Endothelial cell of umbilical vein (primary cell): ENCODE results near the gene KIAA1755. TPM values are rescaled to one million over a fixed set of nuclear protein-coding genes. Genes with fewer than 3 reads are reported as not detected.

ENCODE experiments used
- BruUV-seq: library from RNA; stranded (reverse); fragments of 400-500 nt; replicated peaks from 2 replicates; lab custom pipeline; 2021; lab: Mats Ljungman, UMichigan
- CTCF ChIA-PET: fragments of 300-600, 350-600 bp; sonication (Branson Sonifier 250); formaldehyde crosslinking; loops from one replicate; lab custom pipeline; 2021; ENCODE audit warnings: antibody characterized with exemption, inconsistent platforms; lab: Charles Lee
- POLR2A ChIA-PET: fragments of 300-600, 350-600 bp; sonication (Branson Sonifier 250); formaldehyde crosslinking; loops from one replicate; lab custom pipeline; 2021; ENCODE audit warnings: antibody characterized with exemption, inconsistent platforms; lab: Charles Lee
- DNase-seq: peaks from one replicate; pipeline ENCODE4 v3.0.0-alpha.2; 2011; ENCODE audit warnings: low read depth, low spot score
- FAIRE-seq: peaks from 2 replicates; lab custom pipeline; 2011; peaks lifted over from hg19 to GRCh38; lab: Jason Lieb, UNC
- H2AFZ ChIP-seq: 2 replicates; pipeline ENCODE4 v1.6.0; 2012; ENCODE audit warnings: low read depth, low read length, control low read depth, inconsistent platforms
- H3K27ac ChIP-seq: 2 replicates; pipeline ENCODE4 v1.5.1; 2011; ENCODE audit warnings: low read depth, mild to moderate bottlenecking, control low read depth, low read length, moderate library complexity; ENCODE audit not compliant: insufficient read depth
- H3K27me3 ChIP-seq, 2 experiments: 2 replicates each; pipeline versions ENCODE4 v1.6.0 to v1.6.1; 2011; ENCODE audit warnings: low read length in 2 of 2, mixed read lengths in 1 of 2; ENCODE audit not compliant: control insufficient read depth in 2 of 2, insufficient read depth in 2 of 2
- H3K36me3 ChIP-seq, 2 experiments: 2 replicates in 1 of 2; 3 replicates in 1 of 2; pipeline ENCODE4 v1.5.1; 2011; ENCODE audit warnings: low read length in 2 of 2, mild to moderate bottlenecking in 1 of 2, moderate library complexity in 1 of 2; ENCODE audit not compliant: control insufficient read depth in 2 of 2, insufficient read depth in 2 of 2; ENCODE audit errors: extremely low read depth in 1 of 2
- H3K4me1 ChIP-seq: 3 replicates; pipeline ENCODE4 v1.5.1; 2011; ENCODE audit warnings: mild to moderate bottlenecking, low read length; ENCODE audit not compliant: control insufficient read depth, insufficient read depth; ENCODE audit errors: extremely low read depth
- H3K4me2 ChIP-seq: 2 replicates; pipeline ENCODE4 v1.6.1; 2011; ENCODE audit warnings: low read length, control low read depth, mixed read lengths; ENCODE audit not compliant: insufficient read depth
- H3K4me3 ChIP-seq, 3 experiments: fragments of 200-600 bp in 1 of 3; sonication (generic), shearing (Covaris generic) in 1 of 3; replicated peaks in 1 of 3; 2 replicates each; pipeline ENCODE4 v1.5.1; 2011 to 2016; ENCODE audit warnings: control low read depth in 3 of 3, low read length in 3 of 3, mild to moderate bottlenecking in 2 of 3, inconsistent platforms in 1 of 3, low read depth in 1 of 3, moderate library complexity in 1 of 3; ENCODE audit not compliant: insufficient read depth in 1 of 3
- H3K79me2 ChIP-seq: 2 replicates; pipeline ENCODE4 v1.6.0; 2012; ENCODE audit warnings: low read length, inconsistent platforms; ENCODE audit not compliant: control insufficient read depth, insufficient read depth
- H3K9ac ChIP-seq: replicated peaks from 2 replicates; pipeline ENCODE3; 2011; ENCODE audit warnings: low read length, control low read depth; ENCODE audit not compliant: insufficient read depth; ENCODE audit errors: extremely low read depth
- H3K9me1 ChIP-seq: replicated peaks from 3 replicates; pipeline ENCODE4 v1.6.0; 2011; ENCODE audit warnings: mild to moderate bottlenecking, low read length; ENCODE audit not compliant: control insufficient read depth, insufficient read depth; ENCODE audit errors: extremely low read depth
- H3K9me3 ChIP-seq: replicated peaks from 2 replicates; pipeline ENCODE4 v1.5.1; 2012; ENCODE audit warnings: low read length, inconsistent platforms; ENCODE audit not compliant: control insufficient read depth, insufficient read depth
- H4K20me1 ChIP-seq: replicated peaks from 2 replicates; pipeline ENCODE3; 2011; ENCODE audit warnings: mild to moderate bottlenecking, low read length; ENCODE audit not compliant: control insufficient read depth, insufficient read depth; ENCODE audit errors: extremely low read depth
- EZH2 ChIP-seq: IDR thresholded peaks from 2 replicates; pipeline ENCODE4 v1.6.1; 2012; ENCODE audit warnings: borderline replicate concordance, low read depth, mild to moderate bottlenecking, moderate library complexity, low read length, inconsistent platforms; ENCODE audit not compliant: severe bottlenecking
- FOS ChIP-seq: IDR thresholded peaks from 2 replicates; pipeline ENCODE4 v1.6.1; 2011; ENCODE audit warnings: mild to moderate bottlenecking, low read length, moderate library complexity, borderline replicate concordance; ENCODE audit not compliant: insufficient read depth
- GATA2 ChIP-seq: IDR thresholded peaks from 2 replicates; pipeline ENCODE4 v1.7.0; 2011; ENCODE audit warnings: low read depth, mild to moderate bottlenecking, moderate library complexity, mixed read lengths, low read length; ENCODE audit not compliant: insufficient read length, insufficient read depth
- JUN ChIP-seq: IDR thresholded peaks from 2 replicates; pipeline ENCODE4 v1.6.1; 2011; ENCODE audit warnings: borderline replicate concordance, low read depth; ENCODE audit not compliant: insufficient read length, insufficient read depth
- MAX ChIP-seq: IDR thresholded peaks from 2 replicates; pipeline ENCODE4 v1.6.1; 2011; ENCODE audit not compliant: insufficient read depth, insufficient read length
- MYC ChIP-seq: IDR thresholded peaks from one replicate; pipeline ENCODE4 v1.6.1; 2011; ENCODE audit warnings: mild to moderate bottlenecking, low read depth, low read length
- POLR2A ChIP-seq: IDR thresholded peaks from 2 replicates; pipeline ENCODE4 v1.6.1; 2012; ENCODE audit warnings: low read depth, mild to moderate bottlenecking, control low read depth, low read length
- POLR2AphosphoS5 ChIP-seq: IDR thresholded peaks from 2 replicates; pipeline ENCODE4 v1.6.1; 2012; ENCODE audit warnings: low read depth, mild to moderate bottlenecking, control low read depth, low read length, moderate library complexity; ENCODE audit not compliant: insufficient read depth
- dilution Hi-C: fragments of 300-500 bp; cut with MboI; formaldehyde crosslinking; loops from one replicate; pipeline ENCODE4 v1.15.0; 2019; ENCODE audit warnings: low sequenced_read_pairs; ENCODE audit not compliant: extremely low pct_ligation_motif_present
- intact Hi-C: fragments of 100-400 bp; cut with micrococcal nuclease; formaldehyde crosslinking; loops from one replicate; pipeline ENCODE4 v1.10.0; 2022
- polyA plus RNA-seq, 4 experiments: library from polyadenylated mRNA; depleted of rRNA in 3 of 4; stranded (reverse) in 3 of 4; unstranded in 1 of 4; fragments of >200 nt; gene quantifications; 2 replicates each; pipeline versions ENCODE4 v1.2.1 to v1.2.3, GENCODE V29; 2011 to 2012; ENCODE audit warnings: missing spikeins in 1 of 4
- total RNA-seq: library from RNA; stranded (reverse); gene quantifications from 2 replicates; pipeline ENCODE4 v1.2.3, GENCODE V29; 2021
- TF ChIP-seq, protein P1 (sequence below), 2 donors: IDR thresholded peaks; 1 replicate in 1 of 2; 2 replicates in 1 of 2; pipeline ENCODE4 v1.5.1; 2011; ENCODE audit warnings: low read length in 2 of 2, mild to moderate bottlenecking in 2 of 2, moderate library complexity in 2 of 2, control low read depth in 1 of 2, inconsistent platforms in 1 of 2, low read depth in 1 of 2; ENCODE audit not compliant: insufficient read depth in 1 of 2; ENCODE audit errors: extremely low read depth in 1 of 2

Gene KIAA1755
- total and polyA plus RNA-seq, 2 donors (not counting 3 experiments of a cell fraction or from before 2014, with no cell fraction given) = 0.36 to 0.51 TPM

DNA sequence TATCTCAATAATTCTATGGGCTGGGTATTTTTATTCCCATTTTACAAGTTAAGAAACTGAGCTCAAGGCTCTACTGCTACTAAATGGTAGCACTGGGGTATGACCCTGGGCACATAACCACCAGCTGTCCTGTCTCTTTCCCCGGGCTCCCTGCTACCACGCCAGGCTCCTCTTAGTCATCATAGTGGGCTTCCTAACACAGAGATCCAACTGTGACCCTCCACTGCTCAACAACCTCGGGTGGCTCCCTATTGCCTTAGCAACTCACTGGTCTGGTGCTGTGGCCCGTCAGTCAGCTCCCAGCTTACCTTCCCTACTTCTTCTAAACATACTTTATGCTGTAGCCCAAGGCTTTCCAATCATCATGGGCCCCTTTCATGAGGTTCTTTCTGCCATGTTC, 4.5 kb downstream of the KIAA1755 start:
- no peaks in the 10 kb centered on the region for H3K4me1 ChIP-seq
- ChIA-PET POLR2A (no interaction called here), CTCF (interaction anchor here (1.8 to 2.3 kb wide), 2 partner anchors 12 to 49 kb away, joined by 4 to 7 read pairs; no protein-coding TSS in a partner anchor)
- no peak overlapping the region for H3K27ac ChIP-seq
- H3K27me3 ChIP-seq = no peaks in the 10 kb centered on the region
- H3K79me2 ChIP-seq = no peaks in the 10 kb centered on the region
- no peaks in the 10 kb centered on the region for H3K36me3 ChIP-seq
- H3K4me2 ChIP-seq = no peak overlapping the region
- H4K20me1 ChIP-seq = no peaks in the 10 kb centered on the region
- no peaks in the 10 kb centered on the region for H3K9me3 ChIP-seq
- DNase-seq = no peak
- no TSS peak for BruUV-seq
- dilution Hi-C loops (no loop called here), intact Hi-C loops (no loop called here)
- H3K9me1 ChIP-seq = no peaks in the 10 kb centered on the region
- no peak for FAIRE-seq
- H2AFZ ChIP-seq = no peak overlapping the region
- H3K9ac ChIP-seq = no peak overlapping the region
- TF ChIP-seq FOS = no peak
- TF ChIP-seq POLR2A = no peak
- TF ChIP-seq GATA2 = no peak
- TF ChIP-seq JUN = no peak
- TF ChIP-seq EZH2 = no peak
- no peak for TF ChIP-seq POLR2AphosphoS5
- TF ChIP-seq, protein P1, sequence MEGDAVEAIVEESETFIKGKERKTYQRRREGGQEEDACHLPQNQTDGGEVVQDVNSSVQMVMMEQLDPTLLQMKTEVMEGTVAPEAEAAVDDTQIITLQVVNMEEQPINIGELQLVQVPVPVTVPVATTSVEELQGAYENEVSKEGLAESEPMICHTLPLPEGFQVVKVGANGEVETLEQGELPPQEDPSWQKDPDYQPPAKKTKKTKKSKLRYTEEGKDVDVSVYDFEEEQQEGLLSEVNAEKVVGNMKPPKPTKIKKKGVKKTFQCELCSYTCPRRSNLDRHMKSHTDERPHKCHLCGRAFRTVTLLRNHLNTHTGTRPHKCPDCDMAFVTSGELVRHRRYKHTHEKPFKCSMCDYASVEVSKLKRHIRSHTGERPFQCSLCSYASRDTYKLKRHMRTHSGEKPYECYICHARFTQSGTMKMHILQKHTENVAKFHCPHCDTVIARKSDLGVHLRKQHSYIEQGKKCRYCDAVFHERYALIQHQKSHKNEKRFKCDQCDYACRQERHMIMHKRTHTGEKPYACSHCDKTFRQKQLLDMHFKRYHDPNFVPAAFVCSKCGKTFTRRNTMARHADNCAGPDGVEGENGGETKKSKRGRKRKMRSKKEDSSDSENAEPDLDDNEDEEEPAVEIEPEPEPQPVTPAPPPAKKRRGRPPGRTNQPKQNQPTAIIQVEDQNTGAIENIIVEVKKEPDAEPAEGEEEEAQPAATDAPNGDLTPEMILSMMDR (IDR thresholded peaks at IDR 0.05; ENCODE audit: extremely low read depth in 1 of 2, insufficient read depth in 1 of 2, low read depth in 1 of 2, low read length in 2 of 2) = no peak
- no peak for TF ChIP-seq MYC
- TF ChIP-seq MAX = no peak
- H3K4me3 ChIP-seq = no peak overlapping the region
